AG04449 (cell line): ENCODE data around the gene HAND2.

Source experiments
- CTCF ChIA-PET: fragments of 350-600 bp; formaldehyde crosslinking; extraction: SDS; loops from one replicate; lab custom pipeline; 2021; ENCODE audit warnings: antibody characterized with exemption; lab: Yijun Ruan, JAX
- POLR2A ChIA-PET: fragments of 400-600, 350-600 bp; formaldehyde crosslinking; extraction: SDS; loops from one replicate; lab custom pipeline; 2020; ENCODE audit warnings: antibody characterized with exemption, inconsistent platforms; lab: Yijun Ruan, JAX
- DNase-seq: peaks from one replicate; pipeline ENCODE4 v3.0.0-alpha.2; 2010; ENCODE audit warnings: low read depth, low spot score
- H3K4me3 ChIP-seq: 2 replicates; pipeline ENCODE4 v1.5.1; 2011; ENCODE audit warnings: low read depth, mild to moderate bottlenecking, control low read depth, low read length
- TF ChIP-seq, protein P1 (sequence below): IDR thresholded peaks from one replicate; pipeline ENCODE4 v1.5.1; 2011; ENCODE audit warnings: mild to moderate bottlenecking, moderate library complexity, low read length, control low read depth, inconsistent platforms; ENCODE audit not compliant: insufficient read depth; ENCODE audit errors: missing control alignments

HAND2 gene

GRCh38 chr4:173556398-173557131 is 26.5 kb upstream of the HAND2 start:
- TF ChIP-seq, protein P1, sequence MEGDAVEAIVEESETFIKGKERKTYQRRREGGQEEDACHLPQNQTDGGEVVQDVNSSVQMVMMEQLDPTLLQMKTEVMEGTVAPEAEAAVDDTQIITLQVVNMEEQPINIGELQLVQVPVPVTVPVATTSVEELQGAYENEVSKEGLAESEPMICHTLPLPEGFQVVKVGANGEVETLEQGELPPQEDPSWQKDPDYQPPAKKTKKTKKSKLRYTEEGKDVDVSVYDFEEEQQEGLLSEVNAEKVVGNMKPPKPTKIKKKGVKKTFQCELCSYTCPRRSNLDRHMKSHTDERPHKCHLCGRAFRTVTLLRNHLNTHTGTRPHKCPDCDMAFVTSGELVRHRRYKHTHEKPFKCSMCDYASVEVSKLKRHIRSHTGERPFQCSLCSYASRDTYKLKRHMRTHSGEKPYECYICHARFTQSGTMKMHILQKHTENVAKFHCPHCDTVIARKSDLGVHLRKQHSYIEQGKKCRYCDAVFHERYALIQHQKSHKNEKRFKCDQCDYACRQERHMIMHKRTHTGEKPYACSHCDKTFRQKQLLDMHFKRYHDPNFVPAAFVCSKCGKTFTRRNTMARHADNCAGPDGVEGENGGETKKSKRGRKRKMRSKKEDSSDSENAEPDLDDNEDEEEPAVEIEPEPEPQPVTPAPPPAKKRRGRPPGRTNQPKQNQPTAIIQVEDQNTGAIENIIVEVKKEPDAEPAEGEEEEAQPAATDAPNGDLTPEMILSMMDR, result no peak
- DNase-seq, result no peak
- ChIA-PET POLR2A (no interaction called here), CTCF (no interaction called here)
- no peak overlapping the region for H3K4me3 ChIP-seq

DNA sequence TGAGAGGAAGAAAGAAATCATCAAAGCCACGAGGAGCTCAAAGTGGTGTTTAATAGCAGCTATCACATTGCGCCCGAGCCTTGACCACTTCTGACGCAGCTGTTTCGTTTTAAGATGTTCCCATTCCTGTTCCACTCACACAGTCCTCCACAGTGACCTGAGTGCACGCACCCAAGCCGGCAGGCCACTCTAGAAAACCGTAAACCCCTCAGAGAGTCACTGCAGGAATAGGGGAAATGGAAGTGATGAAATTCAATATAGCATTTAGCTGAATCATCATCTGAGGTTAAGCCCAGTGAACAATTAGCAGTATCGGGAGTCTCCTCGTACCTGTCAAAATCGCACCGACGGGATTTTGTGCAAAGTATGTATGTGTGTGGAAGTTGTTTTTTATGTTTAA is 17.9 kb upstream of the HAND2 start:
- DNase-seq, result no peak
- POLR2A ChIA-PET, result no interaction called here
- TF ChIP-seq, protein P1, result no peak
- CTCF ChIA-PET, result no interaction called here
- H3K4me3 ChIP-seq, result no peak overlapping the region

DNA sequence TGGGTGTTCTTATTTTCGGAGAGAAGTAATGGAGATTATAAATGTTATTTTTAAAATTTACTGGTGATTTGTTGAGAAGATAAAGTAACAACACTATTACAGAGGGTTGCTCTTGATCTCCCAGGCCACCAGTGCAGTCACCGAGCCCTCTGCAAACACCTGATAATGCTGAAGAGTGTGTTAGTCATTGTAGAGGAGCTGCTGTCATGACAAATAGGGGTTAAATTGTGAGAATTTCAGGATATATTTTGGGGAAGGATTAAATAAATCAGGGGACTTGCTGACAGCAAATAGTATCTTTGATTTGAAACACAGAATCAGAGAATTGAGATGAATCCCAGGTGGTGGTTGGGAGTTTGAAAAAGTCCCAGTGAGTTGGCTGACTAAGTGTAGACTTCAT is 16.7 kb upstream of the HAND2 start:
- no peak overlapping the region for H3K4me3 ChIP-seq
- TF ChIP-seq, protein P1, result no peak
- CTCF ChIA-PET, result no interaction called here
- no peak for DNase-seq
- POLR2A ChIA-PET, result no interaction called here

GRCh38 chr4:173545440-173545839 is 15.4 kb upstream of the HAND2 start:
- ChIA-PET CTCF (no interaction called here), POLR2A (no interaction called here)
- H3K4me3 ChIP-seq, result no peak overlapping the region
- TF ChIP-seq, protein P1, result no peak
- DNase-seq, result no peak

- no peak overlapping the region for H3K4me3 ChIP-seq
- TF ChIP-seq, protein P1, result no peak
- DNase-seq, result no peak
- CTCF ChIA-PET, result no interaction called here
- POLR2A ChIA-PET, result no interaction called here
Measured at GRCh38 chr4:173543266-173543665, 13.2 kb upstream of the HAND2 start.

DNA sequence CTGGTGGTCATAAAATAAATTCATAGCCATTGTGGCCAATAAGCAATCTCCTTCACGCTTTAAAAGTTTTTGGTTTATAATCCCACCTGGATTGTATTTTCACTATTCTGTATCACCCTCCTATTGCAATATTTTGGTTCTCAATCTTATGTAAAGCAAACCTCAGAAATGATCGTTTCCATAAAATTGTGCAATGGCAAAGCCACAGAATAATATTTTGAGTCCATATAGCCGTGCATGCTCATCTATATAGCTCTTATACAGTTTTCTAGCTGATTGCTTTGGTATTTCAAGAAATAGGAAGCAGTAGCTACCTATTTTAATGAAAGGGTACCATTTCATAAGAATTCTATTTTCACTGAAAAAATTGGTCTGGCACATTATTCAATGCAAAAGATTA is 10.0 kb upstream of the HAND2 start:
- ChIA-PET POLR2A (no interaction called here), CTCF (no interaction called here)
- TF ChIP-seq, protein P1, result no peak
- no peak for DNase-seq
- no peak overlapping the region for H3K4me3 ChIP-seq
